ENCODE measurements around the gene PIK3C2B.

Gene PIK3C2B

GRCh38 chr1:204516180-204516879 is 21.7 kb upstream of the PIK3C2B start, which contains the start of gene MDM4:
MDM4 (plus strand) TSS chr1:204516406; CDS start chr1:204525519, 9,113 bp downstream.
- Histone ChIP-seq H3K79me2 (ENCODE audit: insufficient read depth, low read length) (peaks cover 49% of the 10 kb centered on the region), H3K9me2 (replicated peaks; ENCODE audit: low read depth, low read length) (no peaks in the 10 kb centered on the region), H3K9me3 (ENCODE audit: insufficient read depth, low read depth, low read length) (no peaks in the 10 kb centered on the region), H3K4me3 (ENCODE audit: low read length, poor library complexity, severe bottlenecking) (peak within 1 kb of the TSS; percentile 84), H3K27me3 (ENCODE audit: insufficient read depth, low read length, poor library complexity, severe bottlenecking) (no peaks in the 10 kb centered on the region), H3F3A (ENCODE audit: low read depth) (peaks cover 9% of the 10 kb centered on the region; the same call in 1 of the 2 replicates), H2AFZ (ENCODE audit: low read length) (peak within 1 kb of the TSS; percentile 85), H3K9ac (ENCODE audit: low read depth, low read length, poor library complexity, severe bottlenecking) (peak within 1 kb of the TSS; percentile 86), H3K4me1 (ENCODE audit: insufficient read depth, low read length, poor library complexity, severe bottlenecking) (peaks cover 42% of the 10 kb centered on the region), H3K36me3 (ENCODE audit: insufficient read depth, low read length) (no peaks in the 10 kb centered on the region), H3K4me2 (ENCODE audit: low read depth, low read length, poor library complexity, severe bottlenecking) (peak within 1 kb of the TSS; percentile 84), H4K20me1 (ENCODE audit: insufficient read depth, low read length, poor library complexity, severe bottlenecking) (peaks cover 9% of the 10 kb centered on the region)
- TF ChIP-seq, protein P1, sequence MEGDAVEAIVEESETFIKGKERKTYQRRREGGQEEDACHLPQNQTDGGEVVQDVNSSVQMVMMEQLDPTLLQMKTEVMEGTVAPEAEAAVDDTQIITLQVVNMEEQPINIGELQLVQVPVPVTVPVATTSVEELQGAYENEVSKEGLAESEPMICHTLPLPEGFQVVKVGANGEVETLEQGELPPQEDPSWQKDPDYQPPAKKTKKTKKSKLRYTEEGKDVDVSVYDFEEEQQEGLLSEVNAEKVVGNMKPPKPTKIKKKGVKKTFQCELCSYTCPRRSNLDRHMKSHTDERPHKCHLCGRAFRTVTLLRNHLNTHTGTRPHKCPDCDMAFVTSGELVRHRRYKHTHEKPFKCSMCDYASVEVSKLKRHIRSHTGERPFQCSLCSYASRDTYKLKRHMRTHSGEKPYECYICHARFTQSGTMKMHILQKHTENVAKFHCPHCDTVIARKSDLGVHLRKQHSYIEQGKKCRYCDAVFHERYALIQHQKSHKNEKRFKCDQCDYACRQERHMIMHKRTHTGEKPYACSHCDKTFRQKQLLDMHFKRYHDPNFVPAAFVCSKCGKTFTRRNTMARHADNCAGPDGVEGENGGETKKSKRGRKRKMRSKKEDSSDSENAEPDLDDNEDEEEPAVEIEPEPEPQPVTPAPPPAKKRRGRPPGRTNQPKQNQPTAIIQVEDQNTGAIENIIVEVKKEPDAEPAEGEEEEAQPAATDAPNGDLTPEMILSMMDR (conservative IDR thresholded peaks at IDR 0.05; ENCODE audit: low read length) = no peak
- TF ChIP-seq EZH2phosphoT487 (IDR thresholded peaks at IDR 0.05; ENCODE audit: borderline replicate concordance) = no peak

DNA sequence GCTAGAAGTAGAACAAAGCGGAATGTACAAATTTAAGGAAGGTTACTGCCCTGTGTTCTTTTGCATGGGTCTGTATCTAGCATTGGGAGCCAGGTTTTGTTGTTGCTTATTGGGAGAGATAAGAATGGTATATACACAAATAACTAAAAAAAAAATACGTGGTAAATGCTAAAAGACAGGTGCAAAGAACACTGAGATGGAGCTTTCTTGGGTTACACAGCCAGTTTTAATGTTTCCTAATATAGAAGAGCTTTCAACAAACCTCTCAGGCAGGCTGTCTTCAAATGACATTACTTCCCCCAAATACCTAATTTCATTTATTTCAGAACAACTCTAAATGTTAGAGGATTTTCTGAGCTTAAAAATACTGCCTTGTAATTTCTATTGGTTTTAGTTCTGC is 20.2 kb upstream of the PIK3C2B start:
- H3K27me3 ChIP-seq (ENCODE audit: insufficient read depth, low read length, poor library complexity, severe bottlenecking) = no peaks in the 10 kb centered on the region
- no peak overlapping the region for H3K9ac ChIP-seq (ENCODE audit: low read depth, low read length, poor library complexity, severe bottlenecking)
- H3K79me2 ChIP-seq (ENCODE audit: insufficient read depth, low read length) = peaks cover 36% of the 10 kb centered on the region
- H2AFZ ChIP-seq (ENCODE audit: low read length) = no peak overlapping the region
- peaks cover 8% of the 10 kb centered on the region for H4K20me1 ChIP-seq (ENCODE audit: insufficient read depth, low read length, poor library complexity, severe bottlenecking)
- no peaks in the 10 kb centered on the region for H3F3A ChIP-seq (ENCODE audit: low read depth)
- no peaks in the 10 kb centered on the region for H3K9me2 ChIP-seq (replicated peaks; ENCODE audit: low read depth, low read length)
- TF ChIP-seq, protein P1 (conservative IDR thresholded peaks at IDR 0.05; ENCODE audit: low read length) = no peak
- no peak for TF ChIP-seq EZH2phosphoT487 (IDR thresholded peaks at IDR 0.05; ENCODE audit: borderline replicate concordance)
- H3K4me2 ChIP-seq (ENCODE audit: low read depth, low read length, poor library complexity, severe bottlenecking) = no peak overlapping the region
- H3K4me1 ChIP-seq (ENCODE audit: insufficient read depth, low read length, poor library complexity, severe bottlenecking) = peaks cover 28% of the 10 kb centered on the region
- H3K9me3 ChIP-seq (ENCODE audit: insufficient read depth, low read depth, low read length) = no peaks in the 10 kb centered on the region
- H3K4me3 ChIP-seq (ENCODE audit: low read length, poor library complexity, severe bottlenecking) = no peak overlapping the region
- H3K36me3 ChIP-seq (ENCODE audit: insufficient read depth, low read length) = no peaks in the 10 kb centered on the region

- Histone ChIP-seq H3K79me2 (ENCODE audit: insufficient read depth, low read length) (peaks cover 20% of the 10 kb centered on the region), H3K27me3 (ENCODE audit: insufficient read depth, low read length, poor library complexity, severe bottlenecking) (no peaks in the 10 kb centered on the region), H3K4me2 (ENCODE audit: low read depth, low read length, poor library complexity, severe bottlenecking) (no peak overlapping the region), H3K4me1 (ENCODE audit: insufficient read depth, low read length, poor library complexity, severe bottlenecking) (peaks cover 13% of the 10 kb centered on the region), H3F3A (ENCODE audit: low read depth) (no peaks in the 10 kb centered on the region), H4K20me1 (ENCODE audit: insufficient read depth, low read length, poor library complexity, severe bottlenecking) (peaks cover 8% of the 10 kb centered on the region), H2AFZ (ENCODE audit: low read length) (no peak overlapping the region), H3K9me3 (ENCODE audit: insufficient read depth, low read depth, low read length) (no peaks in the 10 kb centered on the region), H3K4me3 (ENCODE audit: low read length, poor library complexity, severe bottlenecking) (no peak overlapping the region), H3K36me3 (ENCODE audit: insufficient read depth, low read length) (no peaks in the 10 kb centered on the region), H3K9me2 (replicated peaks; ENCODE audit: low read depth, low read length) (no peaks in the 10 kb centered on the region), H3K9ac (ENCODE audit: low read depth, low read length, poor library complexity, severe bottlenecking) (no peak overlapping the region)
- TF ChIP-seq, protein P1 (conservative IDR thresholded peaks at IDR 0.05; ENCODE audit: low read length) = no peak
- TF ChIP-seq EZH2phosphoT487 (IDR thresholded peaks at IDR 0.05; ENCODE audit: borderline replicate concordance) = no peak
Observed at GRCh38 chr1:204513117-204513716, 18.6 kb upstream of the PIK3C2B start.
